ENCODE data around the gene SOX15. TPM values are rescaled to one million over a fixed set of nuclear protein-coding genes. Genes with fewer than 3 reads are reported as not detected.

The SOX15 gene
- total RNA-seq, 1 donor from 2014 or later = 0.67 TPM

- DNase-seq (peak; percentile 65), ATAC-seq (no peak)
- H3K36me3 ChIP-seq = no peaks in the 10 kb centered on the region
- intact Hi-C loops (cut with DNase I) = no loop called here
- H3K27ac ChIP-seq = peak overlapping the region; percentile 96
- H3K4me1 ChIP-seq = peaks cover 45% of the 10 kb centered on the region
- no peak overlapping the region for H3K4me3 ChIP-seq
- H3K9me3 ChIP-seq = no peaks in the 10 kb centered on the region
- H3K27me3 ChIP-seq = no peaks in the 10 kb centered on the region
- TF ChIP-seq CTCF (IDR thresholded peaks at IDR 0.05) = no peak
These were observed 32.6 kb downstream of the SOX15 start for GRCh38 chr17:7557147-7557764.

- no peak for TF ChIP-seq CTCF (IDR thresholded peaks at IDR 0.05)
- H3K4me1 ChIP-seq = peaks cover 45% of the 10 kb centered on the region
- intact Hi-C loops (cut with DNase I) = no loop called here
- H3K27me3 ChIP-seq = no peaks in the 10 kb centered on the region
- H3K27ac ChIP-seq = peak overlapping the region; percentile 96
- H3K9me3 ChIP-seq = no peaks in the 10 kb centered on the region
- ATAC-seq (no peak), DNase-seq (no peak)
- no peaks in the 10 kb centered on the region for H3K36me3 ChIP-seq
- no peak overlapping the region for H3K4me3 ChIP-seq
These were observed 33.3 kb downstream of the SOX15 start for GRCh38 chr17:7556627-7557026.

GRCh38 chr17:7555320-7555948 is 34.5 kb downstream of the SOX15 start:
- Histone ChIP-seq H3K9me3 (no peaks in the 10 kb centered on the region), H3K27me3 (no peaks in the 10 kb centered on the region), H3K4me1 (peaks cover 49% of the 10 kb centered on the region), H3K27ac (no peak overlapping the region), H3K4me3 (no peak overlapping the region), H3K36me3 (no peaks in the 10 kb centered on the region)
- ATAC-seq (no peak), DNase-seq (no peak)
- intact Hi-C loops (cut with DNase I) = no loop called here
- TF ChIP-seq CTCF (IDR thresholded peaks at IDR 0.05) = no peak

- ATAC-seq (no peak), DNase-seq (no peak)
- Histone ChIP-seq H3K27ac (peak overlapping the region; percentile 76), H3K36me3 (no peaks in the 10 kb centered on the region), H3K27me3 (no peaks in the 10 kb centered on the region), H3K9me3 (no peaks in the 10 kb centered on the region), H3K4me1 (peaks cover 39% of the 10 kb centered on the region), H3K4me3 (no peak overlapping the region)
- TF ChIP-seq CTCF (IDR thresholded peaks at IDR 0.05) = no peak
- intact Hi-C loops (cut with DNase I) = no loop called here
These were observed 36.5 kb downstream of the SOX15 start for GRCh38 chr17:7553356-7553755.

GRCh38 chr17:7552621-7553051 is 37.3 kb downstream of the SOX15 start:
- intact Hi-C loops (cut with DNase I) = no loop called here

More at GRCh38 chr17:7552621-7553051, 37.3 kb downstream of the SOX15 start:
- H3K9me3 ChIP-seq = no peaks in the 10 kb centered on the region
- H3K27ac ChIP-seq = peak overlapping the region; percentile 36
- no peak for TF ChIP-seq CTCF (IDR thresholded peaks at IDR 0.05)
- DNase-seq = no peak
- H3K36me3 ChIP-seq = no peaks in the 10 kb centered on the region
- peak; percentile 66 for ATAC-seq
- no peaks in the 10 kb centered on the region for H3K27me3 ChIP-seq
- H3K4me3 ChIP-seq = no peak overlapping the region
- H3K4me1 ChIP-seq = peaks cover 37% of the 10 kb centered on the region
